Measurements from ENCODE around the gene PNKD. TPM values are rescaled to one million over a fixed set of nuclear protein-coding genes. Genes with fewer than 3 reads are reported as not detected.

The PNKD gene
- polyA plus RNA-seq, 2 of the 4 experiments (the other 2 are of a cell fraction), result 46.2 to 51.7 TPM

DNA sequence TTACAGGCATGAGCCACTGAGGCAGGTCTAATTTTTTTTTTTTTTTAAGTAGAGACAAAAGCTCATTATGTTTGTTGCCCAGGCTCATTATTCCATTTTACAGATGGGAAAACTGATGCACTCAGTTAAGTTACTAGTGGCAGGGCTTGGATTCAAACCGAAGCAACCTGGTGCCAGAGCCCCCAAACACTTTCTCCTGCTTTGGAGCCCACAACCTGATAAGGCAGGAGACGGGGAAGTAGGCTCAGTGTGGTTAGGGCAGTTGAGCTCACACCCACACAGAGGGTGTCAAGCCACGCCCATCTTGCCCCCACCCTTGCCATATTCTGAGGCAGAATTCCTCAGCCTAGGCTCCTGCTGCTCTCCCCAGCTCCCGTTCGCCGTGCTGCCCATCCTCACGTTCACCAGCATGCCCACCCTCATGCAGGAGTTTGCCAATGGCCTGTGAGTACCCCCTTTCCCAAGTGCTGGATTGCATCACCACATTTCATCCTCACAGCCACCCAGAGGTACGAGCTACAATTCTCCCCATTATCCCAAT is 123.5 kb downstream of the PNKD start:
- POLR2A ChIA-PET, result no interaction called here
- H3K4me3 ChIP-seq, result no peak overlapping the region
- CTCF ChIA-PET, result interaction anchor here (0.6 to 4.4 kb wide), 11 partner anchors 10 to 121 kb away, joined by 3 to 24 read pairs (median 6); partner anchors contain the start of genes SLC11A1 and TMBIM1
- H3K4me2 ChIP-seq, result no peak overlapping the region
- no peak for FAIRE-seq
- 0 out of 6 replicates have a peak overlapping the region, but pooled peaks of 1 of the 2 experiments have one; percentile 98 for H3K27ac ChIP-seq
- H3K4me1 ChIP-seq, result peaks cover 23% of the 10 kb centered on the region
- H3K9me3 ChIP-seq, result no peaks in the 10 kb centered on the region
- no peak for ATAC-seq
- DNase-seq (ENCODE audit: low read depth in 1 of 2, low spot score in 1 of 2), result no peak
- no peak for TF ChIP-seq USF2 (IDR thresholded peaks at IDR 0.05)
- TF ChIP-seq NFE2L2 (conservative IDR thresholded peaks at IDR 0.05; ENCODE audit: low read length), result no peak
- TF ChIP-seq SREBF2 (IDR thresholded peaks at IDR 0.05), result no peak
- peak in 1 of 2 experiments; percentile 23; a peak in 1 of 4 replicates for TF ChIP-seq CEBPB (IDR thresholded peaks at IDR 0.05)
- no peak for TF ChIP-seq POLR2A (IDR thresholded peaks at IDR 0.05; ENCODE audit: low read length)
- 77% methylated on average over 8 of the region's 8 CpGs for WGBS (ENCODE audit: missing lambda C conversion rate)

GRCh38 chr2:218394298-218395089 is 124.2 kb downstream of the PNKD start:
- H3K27ac ChIP-seq, result peak overlapping the region in 1 of 2 experiments; percentile 98; a peak in 3 of 6 replicates
- peaks cover 27% of the 10 kb centered on the region for H3K4me1 ChIP-seq
- no peak for FAIRE-seq
- ATAC-seq, result no peak
- no peak for DNase-seq (ENCODE audit: low read depth in 1 of 2, low spot score in 1 of 2)
- H3K4me2 ChIP-seq, result no peak overlapping the region
- H3K4me3 ChIP-seq, result no peak overlapping the region
- CTCF ChIA-PET, result interaction anchor here (0.6 to 4.4 kb wide), 14 partner anchors 10 to 124 kb away, joined by 3 to 24 read pairs (median 4); partner anchors contain the start of genes AAMP, PNKD and TMBIM1
- POLR2A ChIA-PET, result no interaction called here
- no peaks in the 10 kb centered on the region for H3K9me3 ChIP-seq
- TF ChIP-seq JUNB (IDR thresholded peaks at IDR 0.05) (no peak), KDM5A (IDR thresholded peaks at IDR 0.05) (no peak), HOXA7 (CRISPR knock-in tag; IDR thresholded peaks at IDR 0.05) (no peak), SREBF2 (IDR thresholded peaks at IDR 0.05) (no peak), MAFK (IDR thresholded peaks at IDR 0.05; ENCODE audit: partially characterized antibody) (no peak), NPAS2 (CRISPR knock-in tag; IDR thresholded peaks at IDR 0.05; ENCODE audit: borderline replicate concordance) (no peak), ZNF302 (CRISPR knock-in tag; IDR thresholded peaks at IDR 0.05) (no peak), FOXS1 (CRISPR knock-in tag; IDR thresholded peaks at IDR 0.05) (no peak), TP53 (CRISPR knock-in tag; IDR thresholded peaks at IDR 0.05) (no peak), JUN (IDR thresholded peaks at IDR 0.05) (no peak), USF2 (IDR thresholded peaks at IDR 0.05) (no peak), CBX2 (IDR thresholded peaks at IDR 0.05; ENCODE audit: borderline replicate concordance, low read depth) (no peak), ZC3H11A (IDR thresholded peaks at IDR 0.05) (no peak), ESRRA (IDR thresholded peaks at IDR 0.05; ENCODE audit: borderline replicate concordance, low read length) (no peak), TFCP2L1 (CRISPR knock-in tag; IDR thresholded peaks at IDR 0.05) (no peak), RAD21 (conservative IDR thresholded peaks at IDR 0.05 in 1 of 2, IDR thresholded peaks at IDR 0.05 in 1 of 2) (no peak), MYC (IDR thresholded peaks at IDR 0.05; ENCODE audit: borderline replicate concordance, low read length) (no peak), HES2 (IDR thresholded peaks at IDR 0.05) (no peak), HMGXB4 (CRISPR knock-in tag; IDR thresholded peaks at IDR 0.05; ENCODE audit: borderline replicate concordance) (no peak)
- TF ChIP-seq, protein P1, sequence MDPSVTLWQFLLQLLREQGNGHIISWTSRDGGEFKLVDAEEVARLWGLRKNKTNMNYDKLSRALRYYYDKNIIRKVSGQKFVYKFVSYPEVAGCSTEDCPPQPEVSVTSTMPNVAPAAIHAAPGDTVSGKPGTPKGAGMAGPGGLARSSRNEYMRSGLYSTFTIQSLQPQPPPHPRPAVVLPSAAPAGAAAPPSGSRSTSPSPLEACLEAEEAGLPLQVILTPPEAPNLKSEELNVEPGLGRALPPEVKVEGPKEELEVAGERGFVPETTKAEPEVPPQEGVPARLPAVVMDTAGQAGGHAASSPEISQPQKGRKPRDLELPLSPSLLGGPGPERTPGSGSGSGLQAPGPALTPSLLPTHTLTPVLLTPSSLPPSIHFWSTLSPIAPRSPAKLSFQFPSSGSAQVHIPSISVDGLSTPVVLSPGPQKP (IDR thresholded peaks at IDR 0.05; ENCODE audit: low read depth, low read length), result no peak
- 89% methylated on average over 11 of the region's 13 CpGs for WGBS (ENCODE audit: missing lambda C conversion rate)
